Lower leg skin (tissue), 3 donors: ENCODE results near the gene TOMM7.
"Not testable (repeated sequence)": the region's sequence is repeated elsewhere in the genome, so short reads cannot be mapped to it uniquely, and the experiment has no call there.

Source experiments
- CTCF ChIP-seq, 3 donors: fragments of 450-650 bp; IDR thresholded peaks; one replicate each; pipeline ENCODE4 v1.5.1; 2016; ENCODE audit warnings: antibody characterized with exemption in 3 of 3, mild to moderate bottlenecking in 3 of 3, moderate library complexity in 2 of 3
- POLR2A ChIP-seq, 2 donors: fragments of 450-650 bp; IDR thresholded peaks; one replicate each; pipeline ENCODE4 v1.6.1; 2016 to 2017; ENCODE audit warnings: antibody characterized with exemption in 2 of 2, mild to moderate bottlenecking in 1 of 2, moderate library complexity in 1 of 2

GRCh38 chr7:22779730-22780323, 42.8 kb downstream of the TOMM7 start:
- TF ChIP-seq CTCF, POLR2A (IDR thresholded peaks at IDR 0.05): not testable (repeated sequence)
